ENCODE data around the gene KIFC3. TPM values are rescaled to one million over a fixed set of nuclear protein-coding genes. Genes with fewer than 3 reads are reported as not detected.
"Not testable (repeated sequence)": the region's sequence is repeated elsewhere in the genome, so short reads cannot be mapped to it uniquely, and the experiment has no call there.

Gene KIFC3
- total RNA-seq, 2 experiments from 2014 or later = 0.54 to 0.89 TPM

DNA sequence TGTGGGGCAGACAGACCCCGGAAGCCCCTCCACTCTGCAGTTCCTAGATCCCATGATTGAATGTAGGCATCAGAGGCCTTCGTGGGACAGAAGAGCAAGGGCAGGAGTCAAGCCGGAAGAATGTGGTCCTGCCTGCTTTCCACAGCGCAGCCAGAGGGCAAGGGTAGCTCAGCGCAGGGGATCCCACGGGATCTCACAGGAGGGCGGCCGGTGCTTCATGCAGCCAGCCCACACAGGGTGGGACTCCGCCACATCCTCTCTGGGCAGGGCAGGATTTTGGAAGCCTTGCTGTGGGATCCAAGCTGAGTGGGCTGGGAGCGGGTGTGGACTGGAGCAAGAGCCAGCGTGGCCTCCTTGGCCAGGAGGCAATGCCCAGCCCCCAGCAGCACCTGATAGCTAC lies 53.7 kb downstream of the KIFC3 start:
- Mint-ChIP-seq H3K9me3 (no peaks in the 10 kb centered on the region), H3K27ac (no peak overlapping the region), H3K4me3 (no peak overlapping the region), H3K36me3 (ENCODE audit: low read depth) (peaks cover 3% of the 10 kb centered on the region), H3K4me1 (ENCODE audit: low read depth) (no peaks in the 10 kb centered on the region), H3K27me3 (no peaks in the 10 kb centered on the region)
- TF ChIP-seq, protein P1, sequence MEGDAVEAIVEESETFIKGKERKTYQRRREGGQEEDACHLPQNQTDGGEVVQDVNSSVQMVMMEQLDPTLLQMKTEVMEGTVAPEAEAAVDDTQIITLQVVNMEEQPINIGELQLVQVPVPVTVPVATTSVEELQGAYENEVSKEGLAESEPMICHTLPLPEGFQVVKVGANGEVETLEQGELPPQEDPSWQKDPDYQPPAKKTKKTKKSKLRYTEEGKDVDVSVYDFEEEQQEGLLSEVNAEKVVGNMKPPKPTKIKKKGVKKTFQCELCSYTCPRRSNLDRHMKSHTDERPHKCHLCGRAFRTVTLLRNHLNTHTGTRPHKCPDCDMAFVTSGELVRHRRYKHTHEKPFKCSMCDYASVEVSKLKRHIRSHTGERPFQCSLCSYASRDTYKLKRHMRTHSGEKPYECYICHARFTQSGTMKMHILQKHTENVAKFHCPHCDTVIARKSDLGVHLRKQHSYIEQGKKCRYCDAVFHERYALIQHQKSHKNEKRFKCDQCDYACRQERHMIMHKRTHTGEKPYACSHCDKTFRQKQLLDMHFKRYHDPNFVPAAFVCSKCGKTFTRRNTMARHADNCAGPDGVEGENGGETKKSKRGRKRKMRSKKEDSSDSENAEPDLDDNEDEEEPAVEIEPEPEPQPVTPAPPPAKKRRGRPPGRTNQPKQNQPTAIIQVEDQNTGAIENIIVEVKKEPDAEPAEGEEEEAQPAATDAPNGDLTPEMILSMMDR (IDR thresholded peaks at IDR 0.05) = no peak
- intact Hi-C loops (cut with micrococcal nuclease) = no loop called here
- ChIA-PET CTCF (interaction anchor here (0.7 to 2.5 kb wide), 2 partner anchors 9 to 13 kb away, joined by 3 to 9 read pairs; partner anchors contain the start of gene KATNB1), POLR2A (no interaction called here)
- ATAC-seq (no peak), DNase-seq (no peak)

DNA sequence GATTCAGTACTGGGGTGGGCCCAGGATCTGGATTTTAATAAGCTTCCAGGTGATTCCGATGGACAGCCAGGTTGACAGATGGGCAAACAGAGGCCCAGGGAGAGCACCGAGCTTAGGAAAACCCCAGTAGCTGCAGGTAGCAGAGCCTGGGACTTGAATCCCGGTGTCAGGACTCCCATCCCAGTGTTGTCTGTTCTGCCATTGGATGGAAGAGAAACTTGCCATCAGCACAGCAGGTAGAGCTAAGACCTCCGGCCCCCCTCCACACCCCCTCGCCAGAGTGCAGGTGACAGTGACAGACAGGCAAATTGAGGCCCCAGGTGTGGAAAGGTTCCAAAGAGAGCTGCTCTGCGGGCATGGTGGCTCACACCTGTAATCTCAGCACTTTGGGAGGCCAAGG lies 54.3 kb downstream of the KIFC3 start:
- Mint-ChIP-seq H3K36me3 (ENCODE audit: low read depth) (peaks cover 3% of the 10 kb centered on the region), H3K4me3 (no peak overlapping the region), H3K27me3 (no peaks in the 10 kb centered on the region), H3K27ac (no peak overlapping the region), H3K4me1 (ENCODE audit: low read depth) (no peaks in the 10 kb centered on the region), H3K9me3 (no peaks in the 10 kb centered on the region)
- DNase-seq = no peak
- no peak for ATAC-seq
- intact Hi-C loops (cut with micrococcal nuclease) = no loop called here
- TF ChIP-seq, protein P1 (IDR thresholded peaks at IDR 0.05) = no peak
- ChIA-PET POLR2A (no interaction called here), CTCF (interaction anchor here (2.5 kb wide), 1 partner anchor 9 kb away, joined by 9 read pairs; no protein-coding TSS in a partner anchor)

DNA sequence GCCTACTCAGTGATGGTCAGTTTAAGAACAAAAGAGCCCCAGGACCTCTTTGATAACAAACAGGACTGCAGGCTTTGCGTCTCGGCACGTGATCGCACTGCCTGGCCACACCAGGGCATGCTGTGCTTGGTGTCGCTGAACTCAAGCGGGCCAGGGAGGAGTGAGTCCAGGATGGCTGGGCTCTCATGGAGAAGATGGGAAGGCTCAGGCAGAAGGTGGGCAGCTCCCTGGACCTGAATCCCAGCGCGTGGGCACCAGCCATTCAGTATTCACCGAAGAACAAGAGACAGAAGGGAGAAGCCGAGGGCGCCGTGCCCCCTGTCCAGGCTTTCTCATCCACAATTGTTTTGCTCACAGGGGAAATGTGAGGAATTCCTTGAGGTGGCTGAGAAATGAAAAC lies 54.8 kb downstream of the KIFC3 start:
- Mint-ChIP-seq H3K4me1 (ENCODE audit: low read depth) (no peaks in the 10 kb centered on the region), H3K27ac (no peak overlapping the region), H3K9me3 (no peaks in the 10 kb centered on the region), H3K4me3 (no peak overlapping the region), H3K27me3 (no peaks in the 10 kb centered on the region), H3K36me3 (ENCODE audit: low read depth) (peaks cover 5% of the 10 kb centered on the region)
- TF ChIP-seq, protein P1 (IDR thresholded peaks at IDR 0.05) = no peak
- POLR2A ChIA-PET = no interaction called here
- ATAC-seq (no peak), DNase-seq (no peak)
- CTCF ChIA-PET = interaction anchor here (2.5 kb wide), 1 partner anchor 10 kb away, joined by 9 read pairs; no protein-coding TSS in a partner anchor
- intact Hi-C loops (cut with micrococcal nuclease) = no loop called here

DNA sequence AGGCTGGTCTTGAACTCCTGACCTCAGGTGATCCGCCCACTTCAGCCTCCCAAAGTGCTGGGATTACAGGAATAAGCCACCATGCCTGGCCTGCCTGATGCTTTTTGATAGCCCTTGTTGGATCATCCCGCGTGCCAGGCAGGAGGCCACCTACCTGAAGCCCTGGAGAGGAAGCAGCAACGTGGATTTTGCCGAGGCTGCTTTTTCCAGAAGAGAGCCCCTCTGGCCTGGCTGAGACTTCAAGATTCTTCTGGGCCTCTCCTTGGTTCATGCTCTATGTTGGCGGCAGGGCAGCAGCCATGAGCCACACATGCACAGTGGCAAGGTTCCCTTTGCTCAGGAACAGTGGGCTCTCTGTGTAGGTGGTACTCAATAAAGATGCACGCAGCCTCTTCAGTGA lies 55.2 kb downstream of the KIFC3 start:
- DNase-seq (no peak), ATAC-seq (no peak)
- ChIA-PET POLR2A (no interaction called here), CTCF (interaction anchor here (2.5 kb wide), 1 partner anchor 10 kb away, joined by 9 read pairs; no protein-coding TSS in a partner anchor)
- no peaks in the 10 kb centered on the region for H3K4me1 Mint-ChIP-seq (ENCODE audit: low read depth)
- intact Hi-C loops (cut with micrococcal nuclease) = no loop called here
- H3K27ac Mint-ChIP-seq = no peak overlapping the region
- TF ChIP-seq, protein P1 (IDR thresholded peaks at IDR 0.05) = no peak
- H3K36me3 Mint-ChIP-seq (ENCODE audit: low read depth) = peaks cover 5% of the 10 kb centered on the region
- H3K9me3 Mint-ChIP-seq = no peaks in the 10 kb centered on the region
- no peak overlapping the region for H3K4me3 Mint-ChIP-seq
- no peaks in the 10 kb centered on the region for H3K27me3 Mint-ChIP-seq

DNA sequence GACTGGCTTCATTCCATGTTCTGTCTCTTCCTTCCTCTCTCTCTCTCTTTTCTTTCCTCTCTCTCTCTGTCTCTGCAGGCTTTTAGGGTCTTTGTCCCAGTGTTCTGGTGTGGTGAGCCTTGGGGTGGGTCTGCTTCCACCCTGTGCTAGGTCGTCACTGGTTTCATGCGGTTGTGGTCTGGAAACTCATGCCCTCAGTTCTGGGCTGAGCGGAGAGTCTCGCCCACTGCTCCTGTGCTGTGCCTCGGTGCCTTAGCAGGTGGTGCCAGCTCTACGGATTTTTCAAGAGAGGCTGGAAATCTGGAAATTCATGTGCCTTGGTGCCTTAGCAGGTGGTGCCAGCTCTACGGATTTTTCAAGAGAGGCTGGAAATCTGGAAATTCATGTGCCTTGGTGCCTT lies 56.0 kb downstream of the KIFC3 start:
- CTCF ChIA-PET = interaction anchor here (0.9 kb wide), 1 partner anchor 10 kb away, joined by 3 read pairs; no protein-coding TSS in a partner anchor
- ATAC-seq; POLR2A ChIA-PET; H3K9me3 Mint-ChIP-seq; H3K4me1 Mint-ChIP-seq (ENCODE audit: low read depth); intact Hi-C loops (cut with micrococcal nuclease); H3K27ac Mint-ChIP-seq; DNase-seq; H3K36me3 Mint-ChIP-seq (ENCODE audit: low read depth); H3K27me3 Mint-ChIP-seq; H3K4me3 Mint-ChIP-seq: not testable (repeated sequence)

Data from activated CD8-positive, alpha-beta T cell treated with anti-CD3 and anti-CD28 coated beads for 36 hours (primary cell).